Kidney epithelial cell (primary cell): ENCODE results near the gene UBP1. TPM values are rescaled to one million over a fixed set of nuclear protein-coding genes. Genes with fewer than 3 reads are reported as not detected.
"Not testable (repeated sequence)": the region's sequence is repeated elsewhere in the genome, so short reads cannot be mapped to it uniquely, and the experiment has no call there.

ENCODE experiments used
- DNase-seq: peaks from one replicate; pipeline ENCODE4 v3.0.0-alpha.2; 2010; ENCODE audit warnings: low read depth
- H3K27me3 ChIP-seq: 2 replicates; pipeline ENCODE4 v1.6.0; 2011; ENCODE audit warnings: low read length; ENCODE audit not compliant: control insufficient read depth, insufficient read depth
- H3K36me3 ChIP-seq: 2 replicates; pipeline ENCODE4 v1.5.1; 2011; ENCODE audit warnings: low read length; ENCODE audit not compliant: control insufficient read depth, insufficient read depth
- H3K4me3 ChIP-seq: 2 replicates; pipeline ENCODE4 v1.5.1; 2011; ENCODE audit warnings: low read depth, mild to moderate bottlenecking, control low read depth, low read length
- total RNA-seq: library from RNA; depleted of rRNA; stranded (reverse); fragments of >200 nt; gene quantifications from 2 replicates; pipeline ENCODE4 v1.2.3, GENCODE V29; 2015
- TF ChIP-seq, protein P1 (sequence below): IDR thresholded peaks from 2 replicates; pipeline ENCODE4 v1.5.1; 2011; ENCODE audit warnings: mild to moderate bottlenecking, moderate library complexity, low read length, control low read depth, inconsistent platforms; ENCODE audit not compliant: insufficient read depth, poor library complexity, severe bottlenecking

Gene UBP1
- total RNA-seq, 1 donor from 2014 or later, result 50.9 TPM

DNA sequence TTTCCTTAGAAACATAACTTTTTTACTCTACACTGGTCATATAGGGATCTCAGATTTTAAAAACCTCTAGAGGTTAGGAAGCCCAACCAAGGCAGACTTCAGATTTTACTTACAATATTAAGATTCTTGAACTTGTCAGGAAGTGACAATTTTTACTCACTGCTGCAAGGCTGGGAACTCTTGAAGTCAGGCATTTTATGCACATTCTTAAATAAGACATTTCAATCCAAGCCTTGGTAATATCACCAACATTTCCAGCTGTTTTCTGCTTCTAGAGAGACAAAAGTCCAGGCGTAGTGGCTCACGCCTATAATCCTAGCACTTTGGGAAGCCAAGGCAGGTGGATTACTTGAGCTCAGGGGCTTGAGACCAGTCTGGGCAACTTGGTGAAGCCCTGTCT lies 33.6 kb upstream of the UBP1 start:
- TF ChIP-seq, protein P1, sequence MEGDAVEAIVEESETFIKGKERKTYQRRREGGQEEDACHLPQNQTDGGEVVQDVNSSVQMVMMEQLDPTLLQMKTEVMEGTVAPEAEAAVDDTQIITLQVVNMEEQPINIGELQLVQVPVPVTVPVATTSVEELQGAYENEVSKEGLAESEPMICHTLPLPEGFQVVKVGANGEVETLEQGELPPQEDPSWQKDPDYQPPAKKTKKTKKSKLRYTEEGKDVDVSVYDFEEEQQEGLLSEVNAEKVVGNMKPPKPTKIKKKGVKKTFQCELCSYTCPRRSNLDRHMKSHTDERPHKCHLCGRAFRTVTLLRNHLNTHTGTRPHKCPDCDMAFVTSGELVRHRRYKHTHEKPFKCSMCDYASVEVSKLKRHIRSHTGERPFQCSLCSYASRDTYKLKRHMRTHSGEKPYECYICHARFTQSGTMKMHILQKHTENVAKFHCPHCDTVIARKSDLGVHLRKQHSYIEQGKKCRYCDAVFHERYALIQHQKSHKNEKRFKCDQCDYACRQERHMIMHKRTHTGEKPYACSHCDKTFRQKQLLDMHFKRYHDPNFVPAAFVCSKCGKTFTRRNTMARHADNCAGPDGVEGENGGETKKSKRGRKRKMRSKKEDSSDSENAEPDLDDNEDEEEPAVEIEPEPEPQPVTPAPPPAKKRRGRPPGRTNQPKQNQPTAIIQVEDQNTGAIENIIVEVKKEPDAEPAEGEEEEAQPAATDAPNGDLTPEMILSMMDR, result no peak

DNA sequence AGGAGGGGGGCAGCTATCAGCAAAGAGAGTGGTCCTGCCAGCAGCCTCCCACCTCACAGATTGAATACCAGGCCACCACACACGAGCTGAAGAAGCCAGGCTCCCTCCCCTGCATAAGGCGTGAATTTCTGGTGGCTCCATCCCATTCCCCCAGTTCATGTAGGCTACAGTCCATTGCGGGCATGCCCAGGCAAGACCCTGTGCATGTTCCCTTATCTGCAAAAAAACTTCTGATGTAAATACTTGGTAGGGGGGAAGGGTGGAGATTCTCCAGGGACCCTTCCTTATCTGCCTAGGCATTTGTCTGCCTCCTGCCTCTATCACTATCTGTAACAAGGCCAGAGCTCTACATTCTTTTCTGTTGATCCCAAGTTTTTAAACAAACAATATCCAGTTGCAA lies 27.6 kb upstream of the UBP1 start:
- TF ChIP-seq, protein P1, result no peak
- H3K36me3 ChIP-seq, result no peaks in the 10 kb centered on the region
- DNase-seq, result no peak
- H3K27me3 ChIP-seq, result no peaks in the 10 kb centered on the region
- no peak overlapping the region for H3K4me3 ChIP-seq

More for the DNA sequence above, 33.6 kb upstream of the UBP1 start:
- H3K36me3 ChIP-seq, result no peaks in the 10 kb centered on the region
- H3K27me3 ChIP-seq, result no peaks in the 10 kb centered on the region
- no peak for DNase-seq
- no peak overlapping the region for H3K4me3 ChIP-seq

DNA sequence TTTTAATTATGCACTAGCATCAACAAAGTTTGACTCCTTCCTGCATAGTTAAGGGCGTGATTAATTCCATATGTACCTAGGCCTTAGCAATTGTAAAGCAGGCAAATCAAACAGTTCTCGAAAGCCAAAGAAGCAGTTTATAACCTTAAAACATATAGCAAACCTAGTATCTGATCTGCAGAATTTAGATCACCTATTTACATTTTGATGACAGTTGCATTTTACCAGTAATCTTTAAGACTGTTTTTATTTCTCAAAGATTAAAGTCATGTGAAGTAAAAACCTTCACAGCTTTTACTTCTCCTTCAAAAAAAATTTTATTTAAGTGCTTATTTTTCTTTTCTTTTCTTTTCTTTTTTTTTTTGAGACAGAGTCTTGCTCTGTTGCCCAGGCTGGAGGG lies 20.9 kb upstream of the UBP1 start:
- H3K36me3 ChIP-seq, result no peaks in the 10 kb centered on the region
- TF ChIP-seq, protein P1, result no peak
- no peaks in the 10 kb centered on the region for H3K27me3 ChIP-seq
- no peak for DNase-seq
- no peak overlapping the region for H3K4me3 ChIP-seq

DNA sequence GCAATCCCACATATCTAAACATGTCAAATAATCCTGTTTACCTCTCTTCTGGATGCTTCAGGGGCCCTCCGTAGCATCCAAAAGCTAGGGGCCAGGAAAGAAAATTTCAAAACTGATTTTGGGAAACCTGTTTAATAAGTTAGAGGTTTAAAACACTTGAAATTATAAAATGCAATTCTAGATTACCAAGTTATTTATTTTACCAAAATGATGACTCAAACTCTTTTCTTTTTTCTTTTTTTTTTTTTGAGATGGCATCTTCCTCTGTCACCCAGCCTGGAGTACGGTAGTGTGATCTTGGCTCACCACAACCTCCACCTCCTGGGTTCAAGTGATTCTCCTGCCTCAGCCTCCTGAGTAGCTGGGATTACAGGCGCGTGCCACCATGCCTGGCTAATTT lies 19.4 kb upstream of the UBP1 start:
- H3K36me3 ChIP-seq, H3K4me3 ChIP-seq, H3K27me3 ChIP-seq, DNase-seq: not testable (repeated sequence)

DNA sequence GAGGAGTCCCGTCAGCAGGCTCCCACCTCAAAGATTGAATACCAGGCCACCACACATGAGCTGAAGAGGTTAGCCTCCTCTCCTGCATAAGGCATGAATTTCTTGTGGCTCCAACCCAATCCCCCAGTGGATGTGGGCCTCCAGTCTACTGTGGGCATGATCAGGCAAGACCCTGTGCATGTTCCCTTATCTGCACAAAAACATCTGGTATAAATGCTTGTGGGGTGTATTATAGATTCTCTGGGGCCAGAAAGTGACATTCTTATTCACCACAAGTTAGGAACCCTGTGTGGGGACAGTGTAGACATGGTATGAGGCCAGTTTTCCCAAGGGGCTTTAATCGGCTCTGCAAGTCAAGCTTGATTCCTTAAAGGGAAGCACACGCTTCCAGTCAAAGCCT lies 18.2 kb upstream of the UBP1 start:
- H3K4me3 ChIP-seq, result no peak overlapping the region
- no peak for DNase-seq
- TF ChIP-seq, protein P1, result no peak
- H3K27me3 ChIP-seq, result no peaks in the 10 kb centered on the region
- no peaks in the 10 kb centered on the region for H3K36me3 ChIP-seq

DNA sequence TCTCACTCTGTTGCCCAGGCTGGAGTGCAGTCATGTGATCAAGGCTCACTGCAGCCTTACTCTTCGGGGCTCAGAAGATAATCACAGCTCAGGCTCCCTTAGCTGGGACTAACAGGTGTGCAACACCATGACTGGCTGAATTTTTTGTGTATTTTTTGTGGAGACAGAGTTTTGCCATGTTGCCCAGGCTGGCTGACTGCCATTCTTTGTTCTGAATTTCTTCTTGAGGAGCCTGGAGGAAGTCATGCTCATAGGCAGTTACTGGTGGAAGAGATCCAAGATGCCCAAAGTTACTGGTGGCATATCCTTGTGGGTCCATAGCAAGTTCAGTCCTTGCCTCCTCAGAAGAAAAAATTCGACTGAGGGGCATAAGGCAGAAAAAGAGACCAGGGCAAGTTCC lies 16.6 kb upstream of the UBP1 start:
- TF ChIP-seq, protein P1, result no peak
- Histone ChIP-seq H3K36me3 (no peaks in the 10 kb centered on the region), H3K27me3 (no peaks in the 10 kb centered on the region), H3K4me3 (no peak overlapping the region)
- DNase-seq, result no peak

DNA sequence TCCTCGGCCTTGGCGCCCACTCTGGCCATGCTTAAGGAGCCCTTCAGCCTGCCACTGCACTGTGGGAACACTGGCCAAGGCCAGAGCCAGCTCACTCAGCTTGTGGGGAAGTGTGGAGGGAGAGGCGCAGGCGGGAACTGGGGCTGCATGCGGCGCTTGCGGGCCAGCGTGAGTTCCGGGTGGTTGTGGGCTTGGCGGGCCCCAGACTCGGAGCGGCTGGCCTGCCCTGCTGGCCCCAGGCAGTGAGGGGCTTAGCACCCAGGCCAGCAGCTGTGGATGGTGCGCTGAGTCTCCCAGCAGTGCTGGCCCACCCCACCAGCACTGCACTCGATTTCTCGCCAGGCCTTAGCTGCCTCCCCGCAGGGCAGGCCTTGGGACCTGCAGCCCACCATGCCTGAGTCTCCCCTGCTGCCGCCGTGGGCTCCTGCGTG lies 13.1 kb upstream of the UBP1 start:
- TF ChIP-seq, protein P1, result no peak
- DNase-seq, result no peak
- Histone ChIP-seq H3K36me3 (no peaks in the 10 kb centered on the region), H3K27me3 (no peaks in the 10 kb centered on the region), H3K4me3 (no peak overlapping the region)

DNA sequence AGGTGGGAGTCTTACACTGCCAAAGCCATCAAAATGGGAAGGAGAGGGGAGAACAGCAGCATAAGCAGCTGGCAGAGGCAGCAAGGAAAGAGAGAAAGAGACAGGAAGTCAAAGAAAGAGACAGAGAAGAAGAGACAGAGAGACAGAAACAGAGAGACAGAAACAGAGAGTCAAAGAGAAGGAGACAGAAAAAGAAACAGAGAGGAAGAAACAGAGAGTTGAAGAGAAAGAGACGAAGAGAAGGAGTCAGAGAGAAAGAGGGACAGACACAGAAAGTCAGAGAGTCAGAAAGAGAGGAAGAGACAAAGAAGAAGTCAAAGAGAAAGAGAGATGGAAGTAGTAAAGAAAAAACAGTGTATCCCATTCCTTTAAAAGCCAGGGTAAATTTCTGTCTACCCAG lies 11.8 kb upstream of the UBP1 start:
- H3K27me3 ChIP-seq, DNase-seq, H3K36me3 ChIP-seq, H3K4me3 ChIP-seq: not testable (repeated sequence)
